Astrocyte (in vitro differentiated cells and primary cell): ENCODE measurements around the gene NKIRAS1. TPM values are rescaled to one million over a fixed set of nuclear protein-coding genes. Genes with fewer than 3 reads are reported as not detected.
"Not testable (repeated sequence)": the region's sequence is repeated elsewhere in the genome, so short reads cannot be mapped to it uniquely, and the experiment has no call there.

Experiments
- DNase-seq: peaks from one replicate; pipeline ENCODE4 v3.0.0-alpha.2; 2010; ENCODE audit warnings: low read depth
- FAIRE-seq: peaks from 2 replicates; lab custom pipeline; 2011; peaks lifted over from hg19 to GRCh38; lab: Jason Lieb, UNC
- H2AFZ ChIP-seq: 2 replicates; pipeline ENCODE4 v1.6.0; 2012; ENCODE audit warnings: low read depth, low read length, inconsistent platforms
- H3K27ac ChIP-seq: 2 replicates; pipeline ENCODE4 v1.5.1; 2011; ENCODE audit warnings: low read depth, low read length, inconsistent platforms
- H3K27me3 ChIP-seq: 2 replicates; pipeline ENCODE4 v1.6.0; 2011; ENCODE audit warnings: low read length, inconsistent platforms; ENCODE audit not compliant: insufficient read depth
- H3K36me3 ChIP-seq: 2 replicates; pipeline ENCODE4 v1.5.1; 2011; ENCODE audit warnings: low read length, inconsistent platforms; ENCODE audit not compliant: insufficient read depth
- H3K4me1 ChIP-seq: 2 replicates; pipeline ENCODE4 v1.5.1; 2011; ENCODE audit warnings: low read length, inconsistent platforms; ENCODE audit not compliant: insufficient read depth
- H3K4me2 ChIP-seq: 2 replicates; pipeline ENCODE4 v1.6.0; 2012; ENCODE audit warnings: low read length, inconsistent platforms
- H3K4me3 ChIP-seq: 2 replicates; pipeline ENCODE4 v1.5.1; 2011; ENCODE audit warnings: low read depth, mild to moderate bottlenecking, low read length, inconsistent platforms; ENCODE audit not compliant: insufficient read depth
- H3K79me2 ChIP-seq: 2 replicates; pipeline ENCODE4 v1.6.0; 2012; ENCODE audit warnings: mild to moderate bottlenecking, low read length, inconsistent platforms; ENCODE audit not compliant: insufficient read depth
- H3K9ac ChIP-seq: 2 replicates; pipeline ENCODE4 v1.6.0; 2012; ENCODE audit warnings: mild to moderate bottlenecking, low read length, inconsistent platforms
- H3K9me3 ChIP-seq: 2 replicates; pipeline ENCODE4 v1.5.1; 2012; ENCODE audit warnings: low read depth, mild to moderate bottlenecking, low read length, inconsistent platforms; ENCODE audit not compliant: insufficient read depth
- H4K20me1 ChIP-seq: 2 replicates; pipeline ENCODE4 v1.6.0; 2012; ENCODE audit warnings: low read length, inconsistent platforms; ENCODE audit not compliant: insufficient read depth
- H3K27ac Mint-ChIP-seq: one replicate; pipeline ENCODE4 v1.8.0; 2021; ENCODE audit warnings: mild to moderate bottlenecking, mixed read lengths; ENCODE audit not compliant: unreplicated experiment
- H3K27me3 Mint-ChIP-seq: one replicate; pipeline ENCODE4 v1.8.0; 2021; ENCODE audit warnings: low read depth, mixed read lengths; ENCODE audit not compliant: unreplicated experiment
- H3K36me3 Mint-ChIP-seq: one replicate; pipeline ENCODE4 v1.8.0; 2021; ENCODE audit warnings: low read depth, mixed read lengths; ENCODE audit not compliant: unreplicated experiment
- H3K4me1 Mint-ChIP-seq: one replicate; pipeline ENCODE4 v1.8.0; 2021; ENCODE audit warnings: low read depth, mixed read lengths; ENCODE audit not compliant: unreplicated experiment
- H3K4me3 Mint-ChIP-seq: one replicate; pipeline ENCODE4 v1.8.0; 2021; ENCODE audit warnings: mild to moderate bottlenecking, moderate library complexity, mixed read lengths; ENCODE audit not compliant: unreplicated experiment
- H3K9me3 Mint-ChIP-seq: one replicate; pipeline ENCODE4 v1.8.0; 2021; ENCODE audit warnings: mild to moderate bottlenecking, mixed read lengths; ENCODE audit not compliant: unreplicated experiment
- CTCF ChIP-seq: IDR thresholded peaks from 2 replicates; pipeline ENCODE4 v1.5.1; 2011; ENCODE audit warnings: low read depth, mild to moderate bottlenecking, inconsistent platforms, low read length, moderate library complexity; ENCODE audit not compliant: insufficient read depth
- EZH2 ChIP-seq: IDR thresholded peaks from 2 replicates; pipeline ENCODE4 v1.6.1; 2012; ENCODE audit warnings: mild to moderate bottlenecking, low read length, inconsistent platforms; ENCODE audit not compliant: insufficient read depth
- total RNA-seq: library from RNA; stranded (reverse); gene quantifications from 2 replicates; pipeline ENCODE4 v1.2.1, GENCODE V29; 2021

NKIRAS1 gene
- total RNA-seq, 1 donor from 2014 or later, result 11.0 TPM

GRCh38 chr3:23913873-23914743, 2.7 kb downstream of the NKIRAS1 start:
- no peak overlapping the region for H3K4me3 ChIP-seq
- no peak for FAIRE-seq
- Mint-ChIP-seq H3K4me3 (peak overlapping the region; percentile 8), H3K4me1 (peaks cover 15% of the 10 kb centered on the region), H3K9me3 (no peaks in the 10 kb centered on the region), H3K36me3 (peaks cover 21% of the 10 kb centered on the region), H3K27me3 (no peaks in the 10 kb centered on the region), H3K27ac (no peak overlapping the region)
- H3K27ac ChIP-seq, result no peak overlapping the region
- no peak overlapping the region for H3K4me2 ChIP-seq
- peaks cover 12% of the 10 kb centered on the region for H3K36me3 ChIP-seq
- H3K79me2 ChIP-seq, result peaks cover 48% of the 10 kb centered on the region
- no peaks in the 10 kb centered on the region for H3K27me3 ChIP-seq
- H3K9me3 ChIP-seq, result no peaks in the 10 kb centered on the region
- H3K4me1 ChIP-seq, result peaks cover 10% of the 10 kb centered on the region
- no peak overlapping the region for H3K9ac ChIP-seq
- H4K20me1 ChIP-seq, result peaks cover 23% of the 10 kb centered on the region
- no peak for TF ChIP-seq CTCF
- TF ChIP-seq EZH2, result no peak
- DNase-seq, result no peak
- H2AFZ ChIP-seq, result no peak overlapping the region

GRCh38 chr3:23913182-23913581, 3.6 kb downstream of the NKIRAS1 start:
- Histone ChIP-seq H3K4me2 (no peak overlapping the region), H3K9me3 (no peaks in the 10 kb centered on the region), H3K79me2 (peaks cover 39% of the 10 kb centered on the region), H4K20me1 (peaks cover 14% of the 10 kb centered on the region), H3K4me3 (no peak overlapping the region), H3K27ac (no peak overlapping the region), H3K4me1 (peaks cover 10% of the 10 kb centered on the region), H2AFZ (no peak overlapping the region), H3K9ac (no peak overlapping the region), H3K27me3 (no peaks in the 10 kb centered on the region), H3K36me3 (peaks cover 4% of the 10 kb centered on the region)
- no peak for FAIRE-seq
- no peaks in the 10 kb centered on the region for H3K27me3 Mint-ChIP-seq
- H3K4me1 Mint-ChIP-seq, result peaks cover 11% of the 10 kb centered on the region
- DNase-seq, result peak; percentile 34
- no peaks in the 10 kb centered on the region for H3K9me3 Mint-ChIP-seq
- TF ChIP-seq CTCF, result no peak
- TF ChIP-seq EZH2, result no peak
- peaks cover 13% of the 10 kb centered on the region for H3K36me3 Mint-ChIP-seq
- H3K27ac Mint-ChIP-seq, result no peak overlapping the region
- H3K4me3 Mint-ChIP-seq, result no peak overlapping the region

GRCh38 chr3:23912335-23912734, 4.5 kb downstream of the NKIRAS1 start:
- not testable (repeated sequence) for H3K27me3 ChIP-seq, H2AFZ ChIP-seq, H3K9me3 Mint-ChIP-seq, H3K4me2 ChIP-seq, H3K4me1 ChIP-seq, H3K4me3 ChIP-seq, H3K27me3 Mint-ChIP-seq, FAIRE-seq, H3K9ac ChIP-seq, DNase-seq, H3K4me3 Mint-ChIP-seq, H3K27ac Mint-ChIP-seq, H3K36me3 ChIP-seq, H3K27ac ChIP-seq, H3K9me3 ChIP-seq, H3K36me3 Mint-ChIP-seq, H4K20me1 ChIP-seq
- peaks cover 11% of the 10 kb centered on the region for H3K4me1 Mint-ChIP-seq
- H3K79me2 ChIP-seq, result peaks cover 31% of the 10 kb centered on the region
